ENCODE data around the gene MYL10.

DNA sequence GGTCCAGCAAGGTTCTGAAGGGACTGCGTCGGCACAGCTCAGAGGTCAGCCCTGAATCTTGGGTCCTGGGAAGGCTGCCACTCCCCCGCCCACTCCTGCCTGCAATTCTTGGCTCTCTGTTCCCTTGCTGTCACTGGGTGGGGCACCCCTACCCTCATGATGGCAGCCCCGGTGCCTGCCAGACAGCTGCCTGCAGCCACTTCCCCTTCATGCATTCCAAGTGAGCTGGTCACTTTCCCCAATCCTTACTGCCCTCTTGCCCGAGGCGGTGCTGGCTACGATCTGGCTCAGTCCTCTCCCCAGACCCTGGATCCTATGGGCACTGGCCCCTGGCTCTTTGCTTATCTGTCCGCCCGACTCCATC, 14.2 kb downstream of the MYL10 start:
- TF ChIP-seq EZH2 (IDR thresholded peaks at IDR 0.05; ENCODE audit: insufficient read depth, poor library complexity, severe bottlenecking), result no peak
- TF ChIP-seq EZH2phosphoT487 (IDR thresholded peaks at IDR 0.05; ENCODE audit: insufficient read depth, low read depth), result no peak

Data from GM23248 (cell line).